ENCODE data around the gene EFCAB9.
A peak's percentile ranks its signal among the peaks of the same experiment; 100 is the strongest.

EFCAB9 gene

GRCh38 chr5:172166030-172166826 lies 27.7 kb upstream of the EFCAB9 start:
- peak; percentile 27 for DNase-seq

- DNase-seq: no peak
These were observed 26.1 kb upstream of the EFCAB9 start for GRCh38 chr5:172167895-172168294.

- no peak for DNase-seq
These were observed 25.7 kb upstream of the EFCAB9 start for GRCh38 chr5:172168311-172168710.

GRCh38 chr5:172169216-172169615 lies 24.8 kb upstream of the EFCAB9 start:
- DNase-seq: no peak

DNA sequence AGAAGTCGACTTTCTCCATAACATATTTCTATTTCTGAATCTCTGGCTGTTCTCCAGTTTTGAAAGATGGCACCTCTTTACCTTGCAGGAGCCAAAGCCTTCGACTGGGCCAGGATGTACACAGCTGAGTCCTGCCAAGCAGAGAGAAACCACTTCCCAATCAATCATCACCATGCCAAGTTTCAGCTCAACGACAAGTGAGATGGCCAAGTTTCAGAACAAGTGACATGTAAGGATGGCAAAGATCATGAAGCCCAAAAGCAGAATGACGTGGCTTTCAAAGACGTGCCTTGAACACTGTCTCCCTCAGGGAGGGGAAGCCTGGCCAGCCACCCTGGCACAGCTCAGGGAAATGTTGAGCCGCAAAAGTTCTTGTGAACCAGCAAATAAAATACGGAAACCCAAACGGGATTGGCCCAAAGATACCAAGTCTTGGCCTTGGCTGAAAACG lies 23.7 kb upstream of the EFCAB9 start:
- DNase-seq: no peak

DNA sequence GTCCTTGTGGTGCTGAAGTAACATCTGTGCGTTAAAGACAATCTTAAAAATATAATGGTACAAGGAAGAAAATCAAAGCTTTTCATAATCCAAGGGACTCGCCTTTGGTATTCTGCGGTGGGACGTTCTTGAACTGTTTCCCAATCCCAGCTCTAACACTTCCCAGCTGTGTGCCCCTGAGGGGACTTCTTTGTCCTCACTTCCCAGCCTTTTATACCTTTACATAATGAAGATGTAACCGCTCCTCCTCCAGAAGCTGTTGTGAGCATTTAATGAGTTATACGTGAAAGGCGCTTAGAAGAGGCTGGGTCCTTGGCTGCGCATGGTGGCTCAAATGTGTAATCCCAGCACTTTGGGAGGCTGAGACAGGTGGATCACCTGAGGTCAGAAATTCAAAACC lies 22.9 kb upstream of the EFCAB9 start:
- DNase-seq: no peak

GRCh38 chr5:172172912-172173563 lies 20.9 kb upstream of the EFCAB9 start:
- no peak for DNase-seq

- peak; percentile 65 for DNase-seq
These were observed 20.3 kb upstream of the EFCAB9 start for GRCh38 chr5:172173564-172174153.

GRCh38 chr5:172175263-172175719 lies 18.7 kb upstream of the EFCAB9 start:
- DNase-seq: no peak

- no peak for DNase-seq
These were observed 16.8 kb upstream of the EFCAB9 start for GRCh38 chr5:172177176-172177575.

GRCh38 chr5:172178301-172178987 lies 15.5 kb upstream of the EFCAB9 start:
- no peak for DNase-seq

DNA sequence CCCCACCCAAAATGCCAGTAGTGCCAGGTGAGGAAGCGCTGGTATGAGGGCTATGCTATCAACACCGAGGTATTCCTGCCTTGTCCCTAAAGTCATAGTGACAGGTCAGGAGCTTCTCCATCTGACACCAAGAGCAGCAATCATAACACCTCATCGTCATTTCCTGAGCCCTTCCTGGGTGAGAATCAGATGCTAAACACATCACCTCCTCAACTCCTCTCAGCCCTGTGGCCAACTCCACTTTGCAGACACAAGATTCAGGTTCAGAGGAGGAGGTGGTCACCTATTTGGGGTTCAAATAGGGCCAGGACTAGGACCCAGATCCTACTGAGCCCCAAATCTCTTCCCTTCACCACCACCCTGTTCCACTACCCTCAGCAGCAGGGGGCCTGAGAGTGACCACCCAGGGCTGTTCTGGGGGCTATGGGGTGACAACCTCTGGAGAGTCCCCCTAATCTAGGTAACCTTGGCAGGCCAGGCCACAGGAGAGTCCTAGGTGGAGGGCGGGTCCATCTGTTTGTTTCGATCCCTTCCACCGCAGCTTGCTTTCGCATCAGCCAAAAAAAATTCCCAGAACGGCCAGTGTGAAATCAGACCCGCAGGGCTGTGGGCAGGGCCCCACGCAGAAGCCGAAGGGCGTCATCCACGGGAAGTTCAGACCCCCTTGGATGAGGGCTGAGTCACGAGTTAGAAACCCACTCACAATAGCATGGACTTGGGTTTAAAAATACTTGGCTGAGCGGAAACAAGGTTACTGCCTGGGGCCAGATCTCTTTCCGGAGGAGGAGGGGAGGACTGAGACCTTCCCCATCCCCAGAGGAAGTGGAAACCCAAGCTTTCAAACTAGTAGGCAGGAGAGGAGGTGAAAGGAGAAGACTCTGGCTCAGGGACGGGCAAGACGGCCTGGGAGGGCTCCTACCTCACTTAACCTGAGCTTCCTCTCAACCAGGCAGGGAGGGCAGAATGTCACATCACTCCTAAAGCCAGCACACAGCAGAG lies 14.7 kb upstream of the EFCAB9 start:
- DNase-seq: peak; percentile 52

GRCh38 chr5:172180936-172181335 lies 13.0 kb upstream of the EFCAB9 start:
- no peak for DNase-seq

DNA sequence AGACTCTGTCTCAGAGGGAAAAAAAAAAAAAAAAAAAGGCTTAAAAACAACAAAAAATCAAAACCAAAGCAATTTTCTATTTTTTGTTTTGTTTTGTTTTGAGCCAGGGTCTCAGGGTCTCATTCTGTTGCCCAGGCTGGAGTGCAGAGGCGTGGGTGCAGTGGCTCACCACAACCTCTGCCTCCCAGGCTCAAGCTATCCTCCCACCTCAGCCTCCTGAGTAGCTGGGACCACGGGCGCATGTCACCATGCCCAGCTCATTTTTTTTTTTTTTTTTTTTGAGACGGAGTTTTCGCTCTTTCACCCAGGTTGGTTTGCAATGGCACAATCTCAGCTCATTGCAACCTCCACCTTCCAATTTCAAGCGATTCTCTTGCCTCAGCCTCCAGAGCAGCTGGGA lies 11.7 kb upstream of the EFCAB9 start:
- DNase-seq: no peak

GRCh38 chr5:172183881-172184280 lies 10.1 kb upstream of the EFCAB9 start:
- DNase-seq: no peak

DNA sequence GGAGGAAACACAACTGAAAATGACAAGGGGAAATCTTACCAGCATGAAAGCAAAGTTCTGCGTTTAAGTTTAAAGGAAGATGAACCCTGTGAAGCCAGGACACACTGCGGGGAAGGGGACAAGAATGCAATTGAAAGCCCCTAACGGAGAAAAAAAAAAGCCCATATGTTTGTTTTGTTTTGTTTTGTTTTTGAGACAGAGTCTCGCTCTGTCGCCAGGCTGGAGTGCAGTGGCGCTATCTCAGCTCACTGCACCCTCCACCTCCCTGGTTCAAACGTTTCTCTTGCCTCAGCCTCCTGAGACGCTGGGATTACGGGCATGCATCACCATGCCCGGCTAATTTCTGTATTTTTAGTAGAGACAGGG lies 8.9 kb upstream of the EFCAB9 start:
- DNase-seq: no peak

GRCh38 chr5:172186114-172186695 lies 7.8 kb upstream of the EFCAB9 start:
- DNase-seq: no peak

GRCh38 chr5:172187118-172188032 lies 6.6 kb upstream of the EFCAB9 start:
- DNase-seq: peak; percentile 70

DNA sequence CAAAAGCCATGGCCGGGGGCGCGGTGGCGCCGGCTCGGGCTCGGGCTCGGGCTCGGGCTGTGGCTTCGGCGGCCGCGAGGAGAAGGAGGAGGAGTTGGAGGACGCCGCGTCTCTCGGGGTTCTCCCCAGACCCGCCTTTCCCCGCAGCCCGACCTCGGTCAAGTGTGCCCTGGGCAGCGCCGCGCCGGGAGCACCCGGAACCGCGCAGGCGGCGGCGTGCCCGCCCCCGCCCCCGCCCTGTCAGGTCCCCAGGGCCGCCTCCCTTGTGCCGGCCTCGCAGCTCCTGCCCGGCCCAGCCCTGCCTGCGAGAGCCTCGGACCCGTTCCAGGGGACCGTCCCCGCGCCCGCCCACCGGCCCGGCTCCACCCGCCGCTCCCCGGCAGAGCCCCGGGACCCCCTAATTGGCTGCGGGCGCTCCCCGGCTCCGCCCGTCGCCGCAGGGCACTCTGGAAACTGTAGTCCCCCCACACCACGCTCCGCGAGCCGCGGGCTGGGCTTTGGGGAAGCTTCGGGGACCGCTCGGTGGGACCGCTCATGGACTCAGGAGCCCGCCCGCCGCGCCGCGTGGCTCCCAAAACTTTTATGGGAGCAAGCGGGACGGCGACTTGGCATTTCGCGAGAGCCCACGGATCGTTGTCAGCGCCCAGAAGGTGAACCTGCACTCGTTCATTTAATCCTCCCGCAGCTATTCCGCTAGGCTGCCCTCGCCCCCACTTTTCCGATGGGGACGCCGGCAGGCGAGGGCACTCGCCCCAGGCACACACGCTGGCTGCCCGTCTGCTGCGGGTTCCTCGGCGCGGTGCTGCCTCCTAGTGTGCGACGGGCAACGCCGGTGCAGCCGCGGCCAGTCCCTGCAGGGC lies 5.7 kb upstream of the EFCAB9 start, which contains the start of gene STK10:
Gene STK10 (minus strand): TSS at position 192 of the 860 bp plus-strand sequence. CDS start 182 bp downstream, at position 10.
- DNase-seq: peak; percentile 91

All from fibroblast of upper back skin (primary cell).